ENCODE results near the gene GTF2F2. TPM values are rescaled to one million over a fixed set of nuclear protein-coding genes. Genes with fewer than 3 reads are reported as not detected.
A peak's percentile ranks its signal among the peaks of the same experiment; 100 is the strongest.

GTF2F2 gene
- total and polyA plus RNA-seq, 7 donors: 18.5 to 32.7 (median 28.5) TPM

DNA sequence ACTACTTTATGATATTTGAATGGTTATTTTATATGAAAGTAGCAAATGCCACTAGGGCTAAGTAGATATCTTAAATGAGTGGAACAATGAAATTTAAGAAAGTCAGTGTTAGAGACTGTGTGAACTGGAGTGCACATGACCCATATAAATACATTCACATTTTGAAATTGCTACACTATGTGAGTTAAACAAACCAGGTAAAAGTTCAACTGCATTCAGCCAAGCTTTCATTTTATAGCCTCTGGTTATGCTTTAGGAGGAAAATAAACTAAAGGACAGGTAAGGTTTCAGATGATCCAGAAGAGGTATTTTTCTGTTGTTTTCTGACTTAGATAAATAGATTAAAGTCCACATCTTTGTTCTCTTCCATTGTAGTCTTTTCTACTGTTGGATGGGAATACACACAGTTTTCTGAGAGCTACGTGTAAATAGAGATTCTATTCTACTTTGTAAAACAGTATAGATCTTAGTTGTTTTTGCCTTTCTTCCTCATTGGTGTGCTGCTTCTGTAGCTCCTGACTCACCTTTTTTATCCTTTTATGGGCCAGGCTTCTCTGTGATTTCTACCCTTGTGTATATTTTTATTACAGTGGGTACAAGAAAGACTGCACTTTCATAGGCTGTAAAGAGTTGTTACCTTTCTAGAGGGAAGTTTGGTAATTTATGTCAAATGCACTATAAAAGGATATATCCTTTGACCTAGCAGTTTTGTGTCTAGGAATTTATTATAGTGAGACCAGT, 135.1 kb downstream of the GTF2F2 start:
- no peaks in the 10 kb centered on the region for H3K27me3 ChIP-seq
- H3K36me3 ChIP-seq: peaks cover 0 to 20% (median 3%) of the 10 kb centered on the region in 4 donors
- no peak overlapping the region for H3K27ac ChIP-seq
- intact Hi-C loops (cut with DNase I): no loop called here
- H3K4me3 ChIP-seq: no peak overlapping the region
- H3K9me3 ChIP-seq: no peaks in the 10 kb centered on the region
- DNase-seq: no peak
- TF ChIP-seq CTCF (IDR thresholded peaks at IDR 0.05): no peak
- TF ChIP-seq POLR2AphosphoS5 (IDR thresholded peaks at IDR 0.05): no peak
- no peak for TF ChIP-seq POLR2A (IDR thresholded peaks at IDR 0.05)
- H3K4me1 ChIP-seq: peaks cover 0 to 58% (median 29%) of the 10 kb centered on the region in 4 donors
- 24 to 81% methylated on average over 1 of the region's 1 CpG for WGBS, 2 donors

DNA sequence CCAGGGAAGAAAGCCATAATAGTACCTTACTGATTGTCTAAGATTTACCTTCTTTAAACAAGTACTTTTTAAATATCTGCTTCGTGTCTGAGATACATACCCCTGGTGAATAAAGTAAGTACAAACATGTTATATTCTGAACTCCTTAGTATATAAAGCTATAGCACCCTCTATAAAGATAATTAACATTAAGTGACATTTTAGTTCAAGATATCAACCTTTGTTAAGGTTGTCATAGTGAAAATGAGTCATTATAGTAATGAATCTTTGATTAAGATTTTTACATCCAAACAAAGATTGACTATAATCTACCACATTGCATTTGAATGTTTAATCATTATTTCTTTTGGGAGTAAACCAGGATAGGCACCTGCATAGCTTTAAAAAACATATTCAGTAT, 135.9 kb downstream of the GTF2F2 start:
- Histone ChIP-seq H3K9me3 (no peaks in the 10 kb centered on the region), H3K27ac (no peak overlapping the region), H3K4me3 (no peak overlapping the region), H3K27me3 (no peaks in the 10 kb centered on the region), H3K4me1 (peaks cover 0 to 50% (median 22%) of the 10 kb centered on the region in 4 donors), H3K36me3 (peaks cover 0 to 20% (median 3%) of the 10 kb centered on the region in 4 donors)
- intact Hi-C loops (cut with DNase I): no loop called here
- WGBS, 2 donors: 17 to 74% methylated on average over 1 of the region's 1 CpG
- no peak for DNase-seq
- no peak for TF ChIP-seq POLR2A (IDR thresholded peaks at IDR 0.05)
- no peak for TF ChIP-seq POLR2AphosphoS5 (IDR thresholded peaks at IDR 0.05)
- no peak for TF ChIP-seq EP300 (IDR thresholded peaks at IDR 0.05)
- no peak for TF ChIP-seq CTCF (IDR thresholded peaks at IDR 0.05)

GRCh38 chr13:45257638-45258333, 137.5 kb downstream of the GTF2F2 start:
- Histone ChIP-seq H3K27ac (peak overlapping the region in 2 of 4 donors; percentile 8 to 20), H3K27me3 (no peaks in the 10 kb centered on the region), H3K36me3 (peaks cover 0 to 17% (median 3%) of the 10 kb centered on the region in 4 donors), H3K4me1 (peaks cover 0 to 39% (median 20%) of the 10 kb centered on the region in 4 donors), H3K4me3 (no peak overlapping the region), H3K9me3 (no peaks in the 10 kb centered on the region)
- 88 to 92% methylated on average over 4 of the region's 4 CpGs for WGBS, 2 donors
- TF ChIP-seq CTCF (IDR thresholded peaks at IDR 0.05): no peak
- no peak for TF ChIP-seq EP300 (IDR thresholded peaks at IDR 0.05)
- TF ChIP-seq POLR2AphosphoS5 (IDR thresholded peaks at IDR 0.05): no peak
- no peak for TF ChIP-seq POLR2A (IDR thresholded peaks at IDR 0.05)
- intact Hi-C loops (cut with DNase I): no loop called here
- no peak for DNase-seq

DNA sequence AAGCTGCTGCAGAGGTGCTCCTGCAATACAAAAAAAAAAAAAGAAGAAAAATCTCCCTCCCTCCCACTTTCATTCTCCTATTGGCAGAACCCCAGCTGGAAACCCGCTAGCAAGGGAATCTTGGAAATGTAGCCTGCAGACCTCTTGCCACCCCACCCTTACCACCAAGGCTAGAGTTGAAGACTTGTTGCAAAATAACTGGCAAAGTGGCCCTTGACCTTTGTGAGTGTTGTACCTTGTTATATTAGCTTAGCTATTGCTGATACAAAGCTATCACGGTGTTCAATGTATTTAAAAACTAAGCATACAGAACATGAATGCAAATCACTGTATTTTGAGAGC, 138.0 kb downstream of the GTF2F2 start:
- H3K4me3 ChIP-seq: no peak overlapping the region
- H3K4me1 ChIP-seq: peaks cover 0 to 39% (median 20%) of the 10 kb centered on the region in 4 donors
- 22 to 71% methylated on average over 2 of the region's 2 CpGs for WGBS, 2 donors
- H3K27me3 ChIP-seq: no peaks in the 10 kb centered on the region
- H3K9me3 ChIP-seq: no peaks in the 10 kb centered on the region
- DNase-seq: no peak
- intact Hi-C loops (cut with DNase I): no loop called here
- no peak for TF ChIP-seq POLR2A (IDR thresholded peaks at IDR 0.05)
- no peak for TF ChIP-seq EP300 (IDR thresholded peaks at IDR 0.05)
- TF ChIP-seq CTCF (IDR thresholded peaks at IDR 0.05): no peak
- TF ChIP-seq POLR2AphosphoS5 (IDR thresholded peaks at IDR 0.05): no peak
- H3K36me3 ChIP-seq: peaks cover 0 to 12% (median 2%) of the 10 kb centered on the region in 4 donors
- peak overlapping the region in 2 of 4 donors; percentile 8 to 20 for H3K27ac ChIP-seq
